ENCODE data around the gene RASL10B.
A peak's percentile ranks its signal among the peaks of the same experiment; 100 is the strongest.

RASL10B gene

GRCh38 chr17:35760587-35760986, 29.1 kb downstream of the RASL10B start, which contains the start of gene C17orf50:
Gene C17orf50, plus strand, starts transcription at chr17:35760887. Its CDS starts 55 bp downstream, at chr17:35760942.
- no peak for TF ChIP-seq CTCF (IDR thresholded peaks at IDR 0.05; ENCODE audit: control insufficient read depth, insufficient read depth, low read depth, low read length, missing control alignments)
- no peak for DNase-seq (ENCODE audit: low read depth)
- H3K4me3 ChIP-seq (ENCODE audit: control insufficient read depth, low read depth, low read length) = no peak within 1 kb of the TSS

DNA sequence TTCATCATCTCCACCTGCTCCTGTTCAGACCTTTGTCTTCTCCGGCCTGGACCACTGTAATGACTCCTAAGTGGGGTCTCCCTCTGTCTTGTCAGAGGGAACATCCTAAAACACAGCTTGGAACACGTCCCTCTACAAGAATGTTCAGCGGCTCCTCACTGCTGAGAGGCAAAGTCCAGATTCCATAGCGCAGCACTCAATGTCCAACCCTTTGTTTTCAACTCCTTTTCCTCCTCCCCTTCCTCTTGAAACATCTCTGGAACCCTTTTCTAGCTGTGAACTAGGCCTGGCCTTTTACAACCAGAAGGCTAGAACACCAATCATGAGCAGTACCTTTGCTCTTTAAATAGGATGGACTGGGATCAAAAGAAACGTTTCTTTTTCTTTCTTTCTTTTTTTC, 30.2 kb downstream of the RASL10B start:
- no peak overlapping the region for H3K4me3 ChIP-seq (ENCODE audit: control insufficient read depth, low read depth, low read length)
- TF ChIP-seq CTCF (IDR thresholded peaks at IDR 0.05; ENCODE audit: control insufficient read depth, insufficient read depth, low read depth, low read length, missing control alignments) = no peak
- no peak for DNase-seq (ENCODE audit: low read depth)

- peak overlapping the region; percentile 34 for H3K4me3 ChIP-seq (ENCODE audit: control insufficient read depth, low read depth, low read length)
- no peak for DNase-seq (ENCODE audit: low read depth)
- no peak for TF ChIP-seq CTCF (IDR thresholded peaks at IDR 0.05; ENCODE audit: control insufficient read depth, insufficient read depth, low read depth, low read length, missing control alignments)
Measured at GRCh38 chr17:35763767-35764122, 32.3 kb downstream of the RASL10B start.

DNA sequence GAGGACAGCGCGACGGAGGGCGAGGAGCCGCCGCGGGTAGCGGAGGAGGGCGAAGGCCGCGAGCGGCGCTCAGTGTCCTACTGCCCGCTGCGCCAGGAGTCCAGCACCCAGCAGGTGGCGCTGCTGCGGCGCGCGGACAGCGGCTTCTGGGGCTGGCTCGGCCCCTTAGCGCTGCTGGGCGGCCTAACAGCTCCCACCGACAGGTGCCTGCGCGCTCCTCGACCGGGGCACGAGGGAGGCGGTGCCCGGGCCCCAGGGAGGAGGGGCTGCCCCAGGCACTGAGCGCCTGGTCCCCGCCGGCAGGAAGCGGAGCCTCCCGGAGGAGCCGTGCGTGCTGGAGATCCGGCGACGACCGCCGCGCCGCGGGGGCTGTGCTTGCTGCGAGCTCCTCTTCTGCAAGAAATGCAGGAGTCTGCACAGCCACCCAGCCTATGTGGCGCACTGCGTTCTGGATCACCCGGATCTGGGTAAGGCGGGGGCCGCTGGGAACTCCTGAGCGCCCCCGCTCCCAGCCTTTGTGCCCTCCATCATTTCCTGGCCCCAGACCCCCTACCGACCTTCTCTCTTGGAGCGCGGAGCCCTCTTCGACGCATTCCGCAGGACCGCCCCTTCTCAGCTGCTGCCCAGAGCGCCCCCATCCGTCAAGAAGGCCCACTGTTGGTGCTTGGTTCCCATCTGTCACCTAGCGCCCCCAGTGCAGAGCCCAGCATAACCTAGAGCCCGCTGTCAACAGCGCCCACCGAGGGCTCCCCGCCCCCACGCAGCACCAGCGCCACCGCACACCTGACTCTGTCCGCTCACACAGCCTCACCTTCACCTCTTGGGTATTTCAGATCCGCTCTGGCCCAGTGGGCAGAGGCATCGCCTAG, 32.9 kb downstream of the RASL10B start:
- no peak for DNase-seq (ENCODE audit: low read depth)
- TF ChIP-seq CTCF (IDR thresholded peaks at IDR 0.05; ENCODE audit: control insufficient read depth, insufficient read depth, low read depth, low read length, missing control alignments) = peak; percentile 82
- H3K4me3 ChIP-seq (ENCODE audit: control insufficient read depth, low read depth, low read length) = peak overlapping the region; percentile 47

GRCh38 chr17:35765086-35765710, 33.8 kb downstream of the RASL10B start:
- no peak for TF ChIP-seq CTCF (IDR thresholded peaks at IDR 0.05; ENCODE audit: control insufficient read depth, insufficient read depth, low read depth, low read length, missing control alignments)
- DNase-seq (ENCODE audit: low read depth) = no peak
- H3K4me3 ChIP-seq (ENCODE audit: control insufficient read depth, low read depth, low read length) = no peak overlapping the region

GRCh38 chr17:35765756-35766488, 34.5 kb downstream of the RASL10B start:
- TF ChIP-seq CTCF (IDR thresholded peaks at IDR 0.05; ENCODE audit: control insufficient read depth, insufficient read depth, low read depth, low read length, missing control alignments) = no peak

More at GRCh38 chr17:35765756-35766488, 34.5 kb downstream of the RASL10B start:
- DNase-seq (ENCODE audit: low read depth) = no peak
- no peak overlapping the region for H3K4me3 ChIP-seq (ENCODE audit: control insufficient read depth, low read depth, low read length)

Measured in AG09309 (cell line).